HT1080 (cell line): ENCODE data around the gene ING4. TPM values are rescaled to one million over a fixed set of nuclear protein-coding genes. Genes with fewer than 3 reads are reported as not detected.

Source experiments
- DNase-seq: peaks from one replicate; pipeline ENCODE4 v3.0.0-alpha.2; 2015; ENCODE audit warnings: low read depth
- total RNA-seq: library from RNA; depleted of rRNA; stranded (reverse); fragments of >200 nt; shearing (Covaris generic); gene quantifications from 2 replicates; pipeline ENCODE4 v1.2.3, GENCODE V29; 2014

The ING4 gene
- total RNA-seq, 1 experiment from 2014 or later = 22.3 TPM

DNA sequence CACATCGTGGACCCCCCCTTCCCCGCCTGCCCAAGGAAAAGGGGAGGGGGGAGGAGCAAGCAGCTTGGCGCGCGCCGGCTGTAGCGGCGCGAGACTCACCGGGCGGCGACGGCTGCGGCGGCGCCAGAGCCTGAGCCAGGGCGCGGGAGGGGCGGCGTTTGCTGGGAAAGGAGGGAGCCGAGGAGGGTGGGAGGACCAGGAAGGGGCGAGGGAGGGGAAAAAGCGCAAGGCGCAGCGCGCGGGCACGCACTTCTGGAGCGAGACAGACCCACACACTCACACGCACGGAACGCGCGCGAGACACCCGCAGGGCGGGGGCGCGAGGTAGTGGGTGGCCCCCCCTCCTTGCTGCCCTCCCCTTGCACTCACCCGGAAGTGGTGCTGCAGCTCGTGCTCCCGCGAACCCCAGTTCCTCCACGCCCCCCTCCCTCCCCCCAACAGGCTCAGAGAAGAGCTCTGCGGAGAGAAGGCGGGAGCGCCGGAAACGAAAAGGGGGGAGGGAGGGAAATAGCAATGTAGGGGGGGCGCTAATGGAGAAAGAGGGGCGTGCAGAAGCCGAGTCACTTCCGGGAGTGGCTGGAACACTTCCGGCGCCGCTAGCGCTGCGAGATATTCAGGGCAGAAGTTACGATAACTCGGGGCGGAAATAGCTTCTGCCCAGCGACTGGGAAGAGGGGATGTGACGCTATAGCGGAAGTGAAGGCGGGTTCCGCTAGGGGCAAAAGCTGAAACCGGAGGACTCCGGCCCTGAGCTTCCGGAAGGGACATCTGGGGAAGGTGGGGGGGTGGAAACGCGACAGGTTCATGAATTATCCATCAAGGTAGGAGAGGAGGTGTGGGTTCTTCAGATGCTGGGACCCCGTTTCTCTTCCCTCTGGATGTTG is 26.3 kb upstream of the ING4 start, which contains the start of gene ZNF384:
Gene ZNF384 (minus strand): TSS at position 377 of the 884 bp plus-strand sequence. CDS start 9,855 bp downstream, outside the sequence.
- DNase-seq = peak; percentile 99

DNA sequence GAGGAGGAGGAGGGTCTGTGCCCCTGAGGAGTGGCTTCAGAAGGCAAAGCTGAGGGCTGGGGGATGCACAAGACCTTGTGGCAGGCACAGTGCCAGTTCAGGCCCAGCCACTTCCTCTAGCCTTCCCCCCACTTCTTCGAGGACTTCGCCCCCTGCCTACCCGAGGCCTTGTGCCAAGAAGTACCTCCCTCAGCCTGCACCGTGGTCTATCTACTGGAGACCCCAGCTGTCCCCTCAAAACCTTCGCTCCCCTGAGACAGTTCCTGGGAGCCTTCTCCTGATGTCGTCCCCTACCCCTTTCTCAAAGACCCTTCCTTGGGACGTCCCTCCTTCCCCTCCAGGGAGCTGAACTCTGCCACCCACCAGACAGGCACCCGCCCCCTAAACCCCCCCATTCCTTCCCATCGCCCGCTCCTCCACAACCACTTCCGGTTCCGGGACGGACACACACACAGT is 25.7 kb upstream of the ING4 start:
- peak; percentile 70 for DNase-seq

DNA sequence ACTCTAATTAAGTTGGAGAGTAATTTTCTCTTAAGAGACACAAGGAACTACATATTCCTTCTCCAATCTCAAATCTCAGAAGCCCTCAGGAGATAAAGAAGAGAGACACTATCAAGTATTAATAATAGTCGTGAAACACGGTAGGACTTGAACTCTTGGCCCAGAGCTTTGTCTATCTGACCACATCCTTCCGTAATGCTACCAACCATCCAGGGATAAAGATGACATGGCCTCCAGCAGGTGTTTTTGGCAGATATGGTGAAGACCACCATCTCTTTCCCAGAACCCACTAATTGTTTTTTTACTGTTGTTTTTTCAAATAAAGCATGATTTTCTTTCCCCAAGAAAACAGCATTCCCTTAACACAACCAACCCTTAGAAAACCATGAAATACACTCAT is 22.9 kb upstream of the ING4 start:
- no peak for DNase-seq

DNA sequence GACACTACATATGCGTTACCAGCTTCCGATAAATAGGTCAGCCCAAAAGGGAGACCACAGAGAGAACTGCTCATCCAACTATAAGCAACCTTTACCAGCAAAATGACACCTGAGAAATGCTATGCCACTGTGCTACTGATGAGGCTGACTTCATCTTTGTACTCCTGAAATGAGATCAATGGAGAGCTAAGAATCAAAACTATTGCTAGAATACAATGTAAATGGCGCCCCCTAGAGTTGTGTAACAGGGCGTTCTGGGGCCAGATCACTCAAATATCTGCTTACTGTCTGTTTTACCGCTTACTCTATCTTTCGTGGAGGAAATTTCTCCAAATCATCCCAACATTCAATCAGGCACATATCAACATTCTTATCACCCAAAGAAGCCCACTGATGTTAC is 21.7 kb upstream of the ING4 start:
- DNase-seq = peak; percentile 36

DNA sequence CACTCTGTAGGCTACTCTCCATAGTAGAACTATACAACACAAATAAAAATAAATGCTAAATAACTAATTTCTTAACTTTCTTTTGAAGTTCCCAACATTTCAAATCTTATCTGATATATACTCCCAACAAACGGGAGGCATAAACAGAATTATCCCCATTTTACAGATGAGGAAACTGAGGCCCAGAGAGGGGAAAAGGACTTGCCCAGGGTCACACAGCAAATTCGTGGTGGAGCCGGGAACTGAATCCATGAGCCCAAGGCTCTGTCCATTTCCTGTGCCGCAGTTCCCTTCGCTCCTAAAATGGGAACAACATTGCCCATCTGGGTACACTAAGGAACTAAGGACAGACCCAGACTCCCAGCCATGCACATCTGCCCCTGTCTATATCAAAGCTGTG is 14.0 kb upstream of the ING4 start:
- no peak for DNase-seq

DNA sequence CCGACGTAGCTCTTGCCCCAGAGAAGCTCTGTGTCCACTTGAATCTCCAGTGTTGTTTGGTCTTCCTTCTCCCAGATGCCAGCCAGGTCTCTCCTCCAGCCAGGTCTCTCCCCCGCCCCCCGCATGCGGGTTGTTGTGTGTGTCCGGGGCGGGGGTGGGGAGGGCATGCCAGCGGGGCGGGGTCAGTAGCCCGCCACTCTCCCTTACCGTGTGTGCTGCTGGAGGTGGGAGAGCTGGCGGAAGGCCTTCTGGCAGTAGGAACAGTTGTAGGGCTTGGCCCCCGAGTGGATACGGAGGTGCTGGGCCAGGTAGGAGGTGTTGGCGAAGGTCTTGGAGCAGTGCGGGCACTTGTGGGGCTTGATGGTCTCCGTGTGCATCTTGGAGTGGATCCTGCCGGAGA is 9.2 kb upstream of the ING4 start:
- DNase-seq = no peak

DNA sequence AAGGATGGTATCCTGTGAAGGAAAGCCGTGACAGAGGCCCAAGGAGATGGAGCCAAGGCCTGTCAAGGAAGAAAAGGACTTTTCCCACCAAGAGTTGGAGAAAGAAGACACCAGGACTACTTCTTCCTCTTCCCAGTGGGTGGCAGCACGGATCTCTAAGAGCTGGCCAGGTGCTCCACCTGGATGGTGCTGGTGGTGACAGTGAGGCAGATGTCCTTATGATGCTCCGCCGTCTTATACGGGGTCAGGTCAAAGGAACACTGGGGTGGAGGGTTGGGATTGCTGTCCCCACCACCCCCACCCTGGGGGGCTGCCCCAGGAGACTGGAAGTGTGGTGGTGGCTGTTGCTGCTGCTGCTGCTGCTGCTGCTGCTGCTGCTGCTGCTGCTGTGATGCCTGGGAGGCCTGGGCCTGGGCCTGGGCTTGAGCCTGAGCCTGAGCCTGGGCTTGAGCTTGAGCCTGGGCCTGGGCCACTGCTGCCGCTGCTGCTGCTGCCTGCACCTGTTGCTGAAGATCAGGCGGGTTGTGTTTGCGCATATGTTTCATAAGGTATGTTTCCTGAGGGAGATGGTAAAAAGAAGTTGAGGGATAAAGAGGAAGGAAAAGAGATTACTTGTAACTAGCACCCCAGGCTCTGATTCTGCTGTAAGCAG is 4.8 kb upstream of the ING4 start:
- no peak for DNase-seq

DNA sequence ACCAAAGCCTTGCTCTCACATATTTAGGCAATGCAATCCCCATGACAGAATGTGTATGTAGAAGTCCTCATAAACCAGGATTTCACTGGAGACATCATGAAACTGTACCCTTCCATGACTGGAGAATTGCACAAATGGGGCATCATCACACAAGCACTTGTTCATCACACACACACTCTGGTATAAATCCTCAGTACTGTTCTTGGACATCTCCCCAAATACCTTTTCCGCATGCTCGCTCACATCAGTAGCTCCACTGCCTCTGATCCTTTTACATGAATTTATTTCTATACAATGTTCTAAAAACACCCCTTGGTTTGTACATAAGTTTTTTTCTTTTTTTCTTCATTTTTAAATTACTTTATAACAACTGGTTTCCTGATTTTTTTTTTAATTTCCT is 3.3 kb upstream of the ING4 start:
- no peak for DNase-seq

DNA sequence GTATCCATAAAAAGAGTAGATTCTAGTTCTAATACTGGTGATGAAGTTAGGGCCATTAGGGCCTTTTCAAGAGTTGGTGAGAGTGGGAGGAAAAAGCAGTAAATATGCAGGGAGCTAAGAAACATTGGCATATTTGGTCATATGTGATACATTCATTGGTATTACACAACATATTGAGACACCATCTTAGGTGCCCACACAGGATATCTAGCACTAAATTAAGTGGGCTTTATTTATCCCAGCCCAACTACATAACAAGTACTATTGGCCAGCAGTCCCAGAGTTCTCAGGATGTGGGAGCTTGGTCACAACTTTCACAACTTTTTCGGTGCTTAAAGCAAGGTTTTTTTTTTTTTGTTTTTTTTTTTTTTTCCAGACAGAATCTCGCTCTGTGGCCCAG is 2.0 kb upstream of the ING4 start:
- DNase-seq = no peak

DNA sequence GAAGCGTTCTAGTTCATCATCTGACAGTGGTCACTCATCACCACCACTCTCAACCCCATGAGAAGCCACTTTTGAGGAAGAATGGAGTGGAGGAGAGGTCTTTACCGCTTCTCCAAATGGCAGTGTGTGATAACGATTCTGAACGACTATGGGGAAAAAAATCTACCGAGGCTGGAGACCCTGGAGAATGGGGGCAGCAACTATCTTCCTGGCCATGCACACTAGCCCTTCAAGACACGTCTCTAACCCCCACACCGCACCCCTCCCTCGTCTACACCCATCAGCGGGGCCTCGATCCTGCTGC is 365 bp downstream of the ING4 start:
- DNase-seq = no peak

DNA sequence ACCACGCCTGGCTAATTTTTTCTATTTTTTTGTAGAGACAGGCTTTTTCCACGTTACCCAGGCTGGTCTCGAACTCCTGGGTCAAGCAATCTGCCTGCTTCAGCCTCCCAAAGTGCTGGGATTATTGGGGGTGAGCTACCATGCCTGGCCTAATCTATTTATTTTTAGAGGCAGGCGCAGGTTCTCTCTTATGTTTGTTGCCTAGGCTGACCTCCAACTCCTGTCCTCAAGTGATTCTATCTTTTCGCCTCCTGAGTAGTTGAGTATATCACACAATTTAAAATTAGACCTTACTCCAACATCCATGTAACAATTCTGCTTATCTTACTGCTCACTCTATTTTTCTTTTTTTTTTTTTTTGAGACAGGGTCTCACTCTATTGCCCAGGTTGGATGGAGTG is 8.9 kb downstream of the ING4 start:
- DNase-seq = no peak

DNA sequence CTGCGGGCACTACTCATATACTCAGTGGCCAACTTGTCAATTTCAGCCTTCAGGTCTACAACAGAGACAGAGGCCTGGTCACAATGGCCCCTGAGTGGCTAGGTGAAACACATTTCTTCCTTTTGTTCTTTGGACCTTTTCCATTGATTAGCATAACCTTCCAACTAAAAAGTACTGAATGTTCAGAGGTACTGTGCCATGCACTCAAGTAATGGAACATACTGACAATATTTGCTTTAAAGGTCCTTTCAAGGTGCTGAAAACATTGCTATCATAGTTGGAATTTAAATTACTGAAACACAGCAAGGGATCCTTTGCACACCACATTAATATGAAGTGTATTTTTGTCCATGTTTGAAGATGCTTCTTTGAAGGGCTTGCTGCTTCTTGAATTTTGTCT is 9.6 kb downstream of the ING4 start:
- no peak for DNase-seq

DNA sequence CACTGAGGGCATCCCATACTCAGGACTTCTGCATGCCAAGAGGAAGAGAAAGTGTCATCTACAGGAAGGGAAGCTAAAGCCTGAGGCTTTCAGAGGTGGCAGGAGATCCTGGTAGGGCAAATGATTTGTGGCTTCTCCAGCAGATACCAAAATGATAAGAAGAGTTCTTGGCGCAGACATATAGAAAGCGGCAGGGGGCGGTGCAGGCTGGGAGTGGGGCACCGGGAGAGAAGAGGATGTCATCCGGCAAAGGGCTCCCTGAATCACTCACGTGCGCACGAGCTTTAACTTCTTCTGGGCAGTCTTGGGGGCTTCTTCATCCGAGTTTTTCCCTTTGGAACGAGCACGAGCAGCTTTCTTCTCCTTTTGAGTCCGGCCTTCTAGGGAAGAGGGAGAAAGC is 10.5 kb downstream of the ING4 start:
- DNase-seq = no peak

DNA sequence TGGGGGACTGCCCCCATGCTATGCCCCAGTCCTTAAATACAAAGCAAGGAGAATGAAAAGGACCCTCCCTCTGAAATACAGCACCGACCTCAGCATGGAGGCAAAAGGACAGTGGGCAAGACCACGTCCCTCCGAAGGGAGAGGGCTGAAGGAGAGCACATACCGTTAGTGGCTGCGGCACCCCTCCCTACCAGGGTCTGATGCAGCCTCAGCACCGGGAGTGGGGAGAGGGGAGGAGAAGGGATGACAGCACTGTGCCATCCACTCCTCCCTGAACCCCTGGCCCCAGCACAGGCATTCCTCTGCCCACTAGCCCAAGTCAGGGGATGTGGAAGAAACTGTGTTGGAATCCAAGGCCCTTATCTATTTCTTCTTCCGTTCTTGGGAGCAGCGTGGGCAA is 12.1 kb downstream of the ING4 start:
- DNase-seq = no peak

DNA sequence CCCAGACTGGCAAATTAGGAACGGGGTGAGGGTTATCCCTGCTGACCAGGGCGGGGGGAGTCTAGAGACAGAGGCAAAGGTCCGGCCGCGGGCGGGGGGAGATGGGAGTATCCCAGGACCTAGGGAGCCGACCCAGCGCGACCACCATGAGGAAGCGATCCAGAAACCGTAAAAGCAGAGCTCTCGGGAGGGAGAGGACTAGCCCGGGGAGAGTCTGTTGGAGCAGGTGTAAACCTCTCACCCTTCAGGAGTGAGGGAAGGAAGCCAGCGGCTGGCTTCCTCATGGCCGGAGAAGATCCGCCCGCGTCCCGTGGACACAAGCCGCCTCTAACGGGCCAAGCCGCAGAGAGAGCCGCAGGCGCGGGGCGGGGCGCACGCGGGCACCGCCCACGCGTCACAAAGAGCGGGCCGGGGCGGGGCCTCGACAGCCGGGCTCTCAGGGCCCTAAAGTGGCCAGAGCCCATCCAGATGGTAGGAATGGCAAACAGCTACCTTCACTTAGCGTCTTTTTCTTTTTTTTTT is 15.8 kb downstream of the ING4 start, which contains the start of gene ACRBP:
Gene ACRBP (minus strand): TSS at position 350 of the 522 bp plus-strand sequence. CDS start 66 bp downstream, at position 284.
- DNase-seq = no peak

DNA sequence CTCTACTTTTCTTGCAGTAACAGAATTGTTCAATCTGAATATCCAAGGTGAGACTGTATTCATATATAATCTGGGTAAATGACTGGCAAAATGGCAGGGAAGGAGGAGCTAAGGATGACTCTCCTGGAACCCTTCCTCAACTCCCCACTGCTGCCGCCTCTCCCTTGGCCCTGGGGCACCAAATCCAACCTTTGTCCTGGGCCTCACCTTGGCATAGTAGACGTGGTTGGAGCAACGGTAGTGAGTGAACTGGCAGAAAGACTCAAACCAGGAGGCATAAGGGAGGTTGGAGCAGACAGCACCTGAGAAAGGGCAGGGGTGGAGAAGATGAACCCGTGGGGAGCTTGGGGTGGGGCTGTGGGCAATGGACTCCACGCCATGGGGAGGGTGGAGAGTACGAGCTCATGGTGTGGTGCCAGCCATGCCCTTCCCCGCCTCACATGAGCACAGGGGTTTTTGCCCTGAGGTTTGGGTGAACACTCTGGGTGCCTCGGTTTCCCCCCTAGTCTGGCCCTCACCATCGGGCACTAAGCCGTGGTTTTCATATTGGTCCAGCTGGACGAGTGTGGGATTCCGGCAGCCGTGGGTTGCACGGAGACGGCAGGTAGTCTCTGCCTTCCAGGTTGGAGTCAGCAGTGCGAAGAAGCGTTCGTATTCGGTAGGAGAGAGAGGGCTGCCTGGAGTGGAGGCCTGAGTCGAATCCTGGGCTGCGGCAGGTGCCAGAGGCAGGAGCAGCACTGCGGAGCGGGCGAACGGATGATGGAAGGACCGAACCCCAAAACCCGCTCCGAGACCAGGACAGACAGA is 16.4 kb downstream of the ING4 start:
- DNase-seq = no peak

DNA sequence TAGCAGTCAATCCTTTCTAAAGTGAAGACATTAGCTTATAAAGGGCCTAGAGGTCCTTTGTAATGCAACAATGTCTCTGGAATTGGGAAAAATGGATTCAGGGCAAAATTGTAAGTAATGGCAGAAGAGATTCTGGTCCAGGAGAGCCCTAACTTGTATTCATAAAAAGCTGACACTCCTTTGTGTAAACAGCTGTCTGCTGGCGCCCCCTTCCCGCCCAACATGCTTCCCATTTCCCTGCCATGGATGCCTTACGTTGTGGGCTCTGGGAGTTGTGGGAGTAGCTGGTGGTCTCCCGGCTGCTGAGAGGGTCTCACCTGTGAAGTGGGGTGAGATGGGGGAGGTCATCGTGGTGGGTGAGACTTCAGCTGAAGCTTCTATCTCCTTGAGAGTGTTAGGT is 18.0 kb downstream of the ING4 start:
- no peak for DNase-seq

DNA sequence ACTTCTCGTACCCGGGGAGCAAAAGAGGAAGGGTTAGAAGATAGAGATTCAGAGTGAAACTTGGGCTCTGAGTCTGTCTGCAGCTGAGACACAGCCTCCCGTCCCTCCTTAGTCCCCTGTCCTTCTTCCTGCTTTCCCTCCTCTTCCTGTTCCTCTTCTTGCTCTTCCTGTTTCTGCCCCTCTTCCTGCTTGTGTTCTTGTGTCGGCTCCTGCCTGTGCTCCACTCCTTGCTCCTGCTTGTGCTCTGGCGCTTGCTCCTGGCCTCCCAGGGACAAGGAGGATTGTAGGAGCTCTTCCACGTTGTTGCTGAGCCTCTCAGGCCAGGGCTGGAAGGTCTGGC is 18.7 kb downstream of the ING4 start:
- DNase-seq = no peak

DNA sequence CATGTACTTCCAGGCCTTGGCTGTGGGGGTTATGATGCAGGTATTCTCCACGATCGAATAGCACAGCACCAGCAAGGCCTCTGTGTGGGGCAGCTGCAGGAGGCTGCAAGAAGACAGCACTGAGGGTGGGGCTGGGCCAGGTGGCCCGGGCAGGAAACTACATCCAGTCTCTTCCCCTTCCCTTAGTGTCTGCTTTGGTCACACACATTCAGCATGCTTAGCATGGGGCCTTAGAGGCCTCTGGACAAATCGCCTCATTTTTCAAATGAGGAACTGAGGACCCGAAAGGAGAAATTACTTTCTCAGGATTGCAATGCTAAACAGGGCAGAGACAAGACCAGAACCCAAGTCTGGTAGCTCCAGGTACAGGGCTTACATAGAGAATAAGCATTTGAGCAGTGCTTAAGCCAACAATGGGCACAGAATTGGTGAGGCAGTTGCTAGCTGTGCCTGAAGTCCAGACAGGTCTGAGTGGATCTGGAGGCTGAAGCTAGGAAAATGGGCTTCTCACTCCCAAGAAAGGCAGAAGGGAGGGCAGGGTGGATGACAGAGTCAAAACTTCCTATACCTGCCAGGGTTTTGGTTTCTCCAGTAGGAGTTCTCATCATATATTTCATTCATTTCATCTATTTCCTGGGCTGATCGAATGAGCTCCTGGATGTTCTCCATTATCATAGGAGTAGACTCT is 19.2 kb downstream of the ING4 start:
- no peak for DNase-seq

DNA sequence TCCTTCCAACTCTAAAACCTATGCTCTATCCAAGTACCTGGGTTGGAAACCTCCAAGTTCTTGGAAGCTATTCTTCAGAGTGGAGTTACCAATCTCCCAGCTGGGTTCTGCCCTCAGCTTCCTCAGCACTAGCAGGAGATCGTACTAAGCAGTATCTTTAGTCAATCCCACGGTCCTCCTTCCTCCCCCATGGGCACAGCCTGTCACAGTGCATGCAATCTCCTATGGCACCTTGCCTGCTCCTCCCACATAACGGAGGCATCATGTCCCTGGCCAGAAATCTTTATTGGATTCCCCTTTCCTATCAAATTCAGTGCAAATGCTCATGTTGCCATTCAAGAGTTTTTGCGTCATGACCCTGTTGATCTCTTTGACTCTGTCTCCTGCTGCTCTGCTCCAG is 21.8 kb downstream of the ING4 start:
- DNase-seq = no peak

DNA sequence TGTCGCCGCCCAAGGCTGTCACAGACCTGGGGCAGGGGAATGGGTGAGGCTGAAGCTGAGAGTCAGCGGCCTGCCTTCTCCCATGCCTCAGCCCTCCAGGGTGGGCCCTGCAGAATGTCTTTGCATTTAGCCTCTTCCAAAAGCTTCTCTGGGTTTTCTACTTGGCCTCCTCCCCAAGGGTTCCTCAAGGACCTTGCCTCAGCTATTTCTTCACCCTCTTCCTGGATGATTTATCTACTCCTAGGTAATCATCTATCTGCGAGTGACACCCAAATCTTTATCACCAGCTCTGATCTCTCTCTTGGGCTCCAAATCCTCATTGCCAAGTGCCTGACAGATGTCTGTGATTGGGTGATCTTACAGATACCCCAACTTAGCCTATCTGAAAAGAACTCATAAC is 22.4 kb downstream of the ING4 start:
- no peak for DNase-seq
